Transverse colon (tissue), 4 donors: ENCODE results near the gene VSNL1.

Experiments used
- CTCF ChIP-seq, 5 experiments: fragments of 200-600 bp in 3 of 5; fragments of 450-650 bp in 2 of 5; sonication (generic) in 3 of 5; IDR thresholded peaks; 1 replicate in 2 of 5; 2 replicates in 3 of 5; pipeline ENCODE4 v1.5.1; 2016 to 2017; ENCODE audit warnings: antibody characterized with exemption in 5 of 5, inconsistent platforms in 3 of 5, mild to moderate bottlenecking in 2 of 5, moderate library complexity in 1 of 5
- POLR2AphosphoS5 ChIP-seq, 3 donors: sonication (generic); formaldehyde crosslinking; IDR thresholded peaks; one replicate each; pipeline ENCODE4 v1.6.1; 2016; ENCODE audit warnings: antibody characterized with exemption in 3 of 3

- no peak for TF ChIP-seq CTCF (IDR thresholded peaks at IDR 0.05)
- no peak for TF ChIP-seq POLR2AphosphoS5 (IDR thresholded peaks at IDR 0.05)
These were observed 10.4 kb downstream of the VSNL1 start for GRCh38 chr2:17550907-17551306.
